T47D (cell line): ENCODE results near the gene RBMS3.

Experiments used
- DNase-seq, 2 experiments: peaks; one replicate each; pipeline versions ENCODE4 v3.0.0 to v3.0.0-alpha.2; 2011 to 2012; ENCODE audit warnings: low read depth in 1 of 2, low spot score in 1 of 2
- JUND ChIP-seq: IDR thresholded peaks from 2 replicates; pipeline ENCODE4 v1.6.1; 2012; ENCODE audit warnings: low read depth
- in situ Hi-C: cut with HindIII; loops from 2 replicates; pipeline ENCODE4 v1.10.0; 2016; ENCODE audit warnings: low sequenced_read_pairs, low pct_unique_long_range_greater_than_20kb

RBMS3 gene

DNA sequence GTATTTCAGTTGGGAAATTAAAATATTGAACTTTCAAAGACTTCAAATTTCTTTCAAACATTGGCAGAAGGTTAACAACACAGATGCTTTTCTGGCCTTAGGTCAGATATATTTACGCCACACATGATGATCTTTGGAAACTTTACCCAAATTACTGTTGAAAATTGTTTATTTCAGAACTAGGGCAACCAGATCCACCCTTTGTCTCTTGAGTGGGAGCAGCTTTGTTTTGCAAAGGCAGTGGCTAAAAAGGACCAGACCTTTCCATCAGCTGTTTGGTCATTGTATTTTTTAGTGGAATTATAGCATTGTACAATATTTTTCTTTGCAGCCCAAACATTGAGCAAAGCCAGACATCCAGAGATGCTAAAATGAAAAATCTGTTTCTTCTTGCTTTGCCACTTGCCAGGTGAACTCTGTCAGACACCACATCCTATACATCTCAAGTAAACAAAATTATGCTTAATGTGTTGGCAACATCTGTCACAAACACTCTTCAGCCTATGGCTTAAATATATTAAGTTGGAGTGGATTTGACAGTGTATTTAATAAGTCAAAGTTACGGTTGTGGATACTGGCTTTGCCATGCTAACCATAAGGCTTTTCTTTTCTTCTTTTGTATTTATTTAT lies 651.9 kb downstream of the RBMS3 start:
- DNase-seq, result no peak
- in situ Hi-C loops, result no loop called here
- TF ChIP-seq JUND, result no peak

DNA sequence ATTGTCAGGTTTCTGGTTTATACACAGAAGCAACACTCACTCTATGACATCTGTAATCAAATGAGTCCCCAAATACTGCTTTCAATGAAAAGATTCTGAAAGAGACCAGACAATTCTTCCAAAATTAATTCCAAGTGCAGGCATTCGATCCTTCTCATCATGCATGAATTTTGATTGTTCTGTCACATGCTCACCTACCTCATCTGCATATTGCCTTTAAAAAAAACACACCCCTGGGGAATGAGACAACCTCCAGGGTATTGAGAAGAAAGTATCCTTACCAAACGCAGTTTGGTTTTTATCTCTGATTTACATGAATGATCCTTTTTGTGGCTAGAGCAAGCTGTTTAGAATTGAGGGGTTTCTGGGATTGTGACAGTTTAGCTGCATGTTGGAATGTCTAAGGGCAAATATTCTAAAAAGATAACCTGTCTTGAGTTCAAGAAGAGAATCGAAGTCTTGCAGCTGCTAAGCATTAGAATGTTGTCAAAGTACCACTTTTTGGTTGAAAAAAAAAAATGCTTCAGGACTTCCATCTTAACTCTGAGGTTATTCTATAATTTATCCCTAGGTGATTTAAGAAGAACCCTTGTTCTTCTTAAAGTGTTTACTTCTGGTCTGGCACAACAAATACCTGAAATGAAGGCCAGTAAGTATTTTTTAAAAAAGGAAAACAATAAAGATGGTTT lies 653.1 kb downstream of the RBMS3 start:
- in situ Hi-C loops, result no loop called here
- TF ChIP-seq JUND, result no peak
- DNase-seq, result no peak

DNA sequence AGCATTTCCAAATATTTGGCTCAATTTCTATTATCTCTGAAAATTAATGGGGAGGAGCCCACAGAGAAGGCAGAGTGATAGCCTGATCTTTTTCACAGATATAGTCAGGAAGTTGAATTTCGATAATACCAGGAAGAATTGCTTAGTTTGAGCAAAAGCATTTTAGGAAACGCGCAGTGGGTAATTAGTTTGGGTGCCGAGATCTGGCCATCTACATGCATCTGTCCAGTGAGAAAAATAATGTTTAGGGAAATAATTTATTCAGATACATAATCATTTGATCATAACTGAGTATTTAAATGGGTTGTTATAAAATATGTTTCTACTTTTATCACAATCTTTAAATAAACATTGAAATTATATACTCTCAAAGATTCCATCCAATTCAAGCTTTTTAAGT lies 653.9 kb downstream of the RBMS3 start:
- TF ChIP-seq JUND, result no peak
- in situ Hi-C loops, result no loop called here
- DNase-seq, result no peak

DNA sequence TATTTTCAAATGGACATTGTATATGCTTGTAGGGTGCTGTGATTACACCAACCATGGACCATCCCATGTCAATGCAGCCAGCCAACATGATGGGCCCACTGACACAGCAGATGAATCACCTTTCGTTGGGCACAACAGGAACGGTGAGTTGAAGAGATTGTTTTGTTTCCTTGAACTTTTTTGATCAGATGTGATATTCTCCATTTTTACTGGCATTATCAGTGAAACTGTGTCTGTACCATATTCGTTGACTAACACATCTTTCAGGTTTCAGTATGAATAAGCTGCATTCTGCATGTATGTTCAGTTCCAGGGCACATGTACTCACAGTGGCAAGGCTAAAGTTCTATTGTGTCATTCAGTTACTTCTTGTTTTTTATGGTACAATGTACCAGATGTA lies 655.2 kb downstream of the RBMS3 start:
- TF ChIP-seq JUND, result no peak
- DNase-seq, result no peak
- in situ Hi-C loops, result no loop called here

DNA sequence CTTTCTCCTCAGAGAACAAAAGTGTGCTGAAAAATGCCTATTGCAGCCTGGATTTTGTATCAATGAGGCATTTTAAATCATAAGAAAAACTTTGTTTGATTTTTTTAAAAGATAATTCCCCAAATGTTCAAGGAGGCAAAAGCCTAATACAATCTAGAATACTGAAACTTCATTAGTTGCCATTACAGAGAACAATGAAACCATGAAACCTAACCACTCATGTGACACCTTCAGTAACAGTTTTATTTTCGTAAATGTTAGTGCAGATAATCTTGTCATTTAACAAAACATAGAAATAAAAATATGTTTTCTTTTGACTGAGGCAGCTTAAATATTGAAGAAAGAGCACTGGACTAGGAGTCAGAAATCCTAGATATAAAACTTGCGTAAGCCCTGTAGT lies 655.9 kb downstream of the RBMS3 start:
- in situ Hi-C loops, result no loop called here
- TF ChIP-seq JUND, result no peak
- no peak for DNase-seq

DNA sequence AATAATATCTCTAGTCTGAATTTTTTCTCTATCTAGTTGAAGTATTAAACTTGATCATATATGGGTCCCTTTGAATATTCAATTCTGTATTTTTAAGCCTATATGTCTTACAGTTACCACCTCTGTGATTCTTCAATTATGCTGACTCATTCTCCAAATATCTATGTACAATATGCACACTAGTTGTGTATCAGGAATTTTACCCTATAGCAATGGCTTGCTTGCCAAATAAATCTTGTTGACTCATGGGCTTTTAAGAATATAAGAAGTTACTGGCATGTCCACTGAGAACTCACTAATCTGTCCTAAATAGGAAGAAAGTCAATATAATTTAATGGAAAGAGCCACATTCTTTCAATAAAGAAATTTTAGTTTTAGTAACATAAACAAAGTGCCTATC lies 656.3 kb downstream of the RBMS3 start:
- TF ChIP-seq JUND, result peak; percentile 75
- in situ Hi-C loops, result no loop called here
- peak; percentile 9 to 67 for DNase-seq

DNA sequence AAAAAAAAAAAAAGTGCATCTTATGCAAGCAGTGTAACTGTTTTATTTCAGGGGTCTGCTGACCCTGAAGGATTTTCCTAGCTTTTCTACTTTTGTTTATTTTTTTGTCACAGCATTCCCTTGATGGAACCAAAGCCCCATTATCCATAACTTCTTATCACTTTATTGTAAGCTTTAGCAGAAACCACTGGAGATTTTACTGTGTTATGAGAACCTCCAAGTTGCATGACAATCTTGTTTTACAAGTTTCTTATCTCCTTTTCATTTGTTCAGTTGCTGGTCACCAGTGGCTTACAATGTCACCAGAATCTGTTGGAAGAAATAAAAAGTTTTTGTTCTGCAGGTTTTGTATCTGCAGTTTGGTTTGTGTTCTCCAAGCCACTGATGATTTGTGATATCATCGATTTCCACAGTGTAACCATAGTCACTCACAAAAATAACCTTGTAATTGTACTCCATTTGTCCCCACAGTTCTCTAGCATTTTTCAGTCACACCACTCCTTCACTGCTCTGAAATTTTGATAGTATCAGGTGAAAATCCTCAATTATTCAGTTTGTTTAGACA lies 660.0 kb downstream of the RBMS3 start:
- in situ Hi-C loops, result no loop called here
- no peak for DNase-seq
- no peak for TF ChIP-seq JUND

DNA sequence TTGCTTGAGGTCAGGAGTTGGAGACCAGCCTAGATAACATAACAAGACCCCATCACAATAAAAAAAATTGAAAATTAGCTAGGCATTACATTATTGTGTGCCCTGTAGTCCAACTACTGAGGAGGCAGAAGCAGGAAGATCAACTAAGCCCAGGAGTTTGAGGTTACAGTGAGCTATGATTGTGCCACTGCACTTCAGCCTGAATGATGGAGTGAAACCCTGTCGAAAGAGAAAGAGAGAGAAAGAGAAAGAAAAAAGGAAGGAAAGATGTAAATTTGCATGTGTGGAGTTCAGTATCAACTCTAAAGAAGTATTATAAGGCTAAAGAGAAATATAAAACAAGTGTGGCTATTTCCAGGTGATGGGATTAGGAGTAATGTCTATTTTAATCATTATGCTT lies 661.4 kb downstream of the RBMS3 start:
- DNase-seq, result no peak
- TF ChIP-seq JUND, result no peak
- in situ Hi-C loops, result no loop called here

DNA sequence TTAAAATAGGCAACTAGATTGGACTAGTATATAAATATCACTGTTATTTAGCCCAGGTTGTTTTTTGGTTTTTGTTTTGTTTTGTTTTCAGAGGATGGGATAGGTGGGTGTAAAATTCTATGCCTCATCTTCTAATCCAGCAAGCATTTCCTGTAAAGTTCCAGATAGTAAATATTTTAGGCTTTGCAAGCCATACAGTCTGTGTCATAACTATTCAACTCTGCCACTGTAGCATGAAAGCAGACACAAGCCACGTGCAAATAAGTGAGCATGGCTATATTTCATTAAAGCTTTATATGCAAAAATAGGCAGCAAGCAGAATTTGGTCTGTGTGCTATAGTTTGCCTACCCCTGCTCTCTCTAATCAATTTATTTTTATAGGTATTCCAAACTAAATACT lies 668.3 kb downstream of the RBMS3 start:
- no peak for DNase-seq
- in situ Hi-C loops, result no loop called here
- TF ChIP-seq JUND, result no peak

DNA sequence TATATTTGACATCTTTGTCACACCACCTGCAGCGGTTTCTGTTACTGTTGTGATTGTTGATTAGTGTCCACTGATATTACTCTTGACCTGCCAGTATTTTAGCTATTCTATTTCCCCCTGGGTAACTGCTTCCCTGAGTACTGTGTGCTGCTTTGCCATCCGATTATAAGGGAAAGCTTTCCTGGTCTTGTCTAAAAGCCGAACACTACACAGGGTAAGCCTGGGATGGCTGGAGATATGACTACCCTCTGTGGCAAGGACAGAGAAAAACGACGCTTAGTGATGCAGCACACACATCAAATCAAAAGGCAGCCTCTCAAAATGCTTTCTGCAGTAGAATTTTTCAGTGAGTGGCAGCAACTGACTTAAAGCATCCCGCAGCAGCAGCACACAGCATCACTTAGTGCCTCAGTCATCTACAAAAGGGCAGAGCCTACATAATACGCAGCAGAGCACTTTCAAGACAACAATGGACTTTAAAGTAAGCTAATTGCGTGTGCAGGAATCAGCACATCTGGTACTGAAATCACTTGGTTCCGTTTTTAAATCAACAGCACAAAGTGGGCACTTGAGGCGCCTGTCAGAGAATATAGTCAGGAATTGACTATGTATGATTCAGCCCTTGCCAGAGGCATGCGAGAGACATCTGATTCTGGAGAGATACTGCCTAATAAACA lies 669.2 kb downstream of the RBMS3 start:
- no peak for TF ChIP-seq JUND
- in situ Hi-C loops, result no loop called here
- DNase-seq, result no peak

DNA sequence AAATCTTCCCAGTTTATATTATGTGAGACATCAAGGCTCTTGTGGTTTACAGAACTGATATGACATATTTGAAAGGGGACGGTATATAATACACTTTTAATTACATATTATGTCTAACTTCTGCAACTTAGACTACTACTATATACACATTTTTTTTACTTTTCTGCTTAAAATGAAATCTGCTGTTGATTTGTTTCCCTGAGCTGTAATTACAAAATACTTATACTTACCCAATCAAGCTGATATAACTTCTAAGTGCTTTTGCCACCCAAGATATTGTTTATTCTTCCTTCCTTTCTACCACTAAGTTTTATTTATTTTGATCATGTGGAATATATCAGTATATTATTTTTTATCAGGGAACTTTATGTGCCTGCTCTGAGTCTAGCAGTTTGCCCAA lies 671.6 kb downstream of the RBMS3 start:
- no peak for DNase-seq
- no peak for TF ChIP-seq JUND
- in situ Hi-C loops, result no loop called here

DNA sequence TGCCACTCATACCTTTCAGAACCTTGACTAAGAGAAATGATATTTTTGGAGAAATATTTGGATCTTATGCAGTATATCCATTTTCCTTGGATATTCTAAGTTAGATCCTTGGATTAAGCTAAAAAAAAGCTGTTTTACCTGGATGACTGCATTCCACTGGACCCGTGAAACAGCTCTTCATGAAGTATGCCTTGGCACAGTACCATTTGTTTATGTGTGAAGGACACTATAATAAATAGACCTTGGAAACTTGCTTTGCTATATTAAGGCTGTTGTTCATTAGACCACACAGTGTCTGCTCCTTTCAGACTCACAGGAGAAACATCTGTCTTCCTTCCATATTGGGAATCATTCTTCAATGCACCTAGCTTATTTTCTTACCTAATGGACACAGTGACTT lies 674.5 kb downstream of the RBMS3 start:
- in situ Hi-C loops, result no loop called here
- peak in 1 of 2 experiments; percentile 70 for DNase-seq
- no peak for TF ChIP-seq JUND

DNA sequence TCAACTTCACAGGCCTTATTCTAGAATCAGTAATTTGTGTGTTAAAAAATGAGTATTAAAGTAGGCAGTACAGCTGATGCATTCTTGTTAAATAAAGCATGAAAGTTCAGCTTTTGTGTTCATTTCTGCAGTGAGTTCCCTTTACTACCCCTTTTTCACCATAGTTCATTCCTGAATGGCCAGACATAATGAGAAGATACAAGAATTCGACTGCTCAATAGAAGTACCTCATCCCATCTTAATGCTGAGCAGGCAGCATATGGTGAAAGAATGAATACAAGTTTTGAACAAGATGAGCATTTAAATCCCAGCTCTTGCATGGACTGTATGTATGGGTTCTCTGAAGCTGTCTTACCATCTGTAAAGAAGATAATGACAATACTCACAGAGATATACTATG lies 677.9 kb downstream of the RBMS3 start:
- TF ChIP-seq JUND, result no peak
- in situ Hi-C loops, result no loop called here
- no peak for DNase-seq
